Thoracic aorta (tissue), 2 donors: Measurements from ENCODE around the gene PER1. TPM values are rescaled to one million over a fixed set of nuclear protein-coding genes. Genes with fewer than 3 reads are reported as not detected.

ENCODE experiments used
- ATAC-seq: fragments of 150-250 bp; one replicate; pipeline ENCODE4 v1.8.0; 2017; ENCODE audit warnings: low read depth; ENCODE audit not compliant: insufficient number of reproducible peaks, low FRiP score
- DNase-seq: peaks from one replicate; pipeline ENCODE4 v3.0.0-alpha.2; 2020; ENCODE audit warnings: low spot score
- H3K27ac ChIP-seq, 2 donors: fragments of 200-600 bp; sonication (generic); 1 replicate in 1 of 2; 2 replicates in 1 of 2; pipeline ENCODE4 v1.5.1; 2016; ENCODE audit warnings: mild to moderate bottlenecking in 2 of 2, moderate library complexity in 2 of 2
- H3K27me3 ChIP-seq: fragments of 200-600 bp; sonication (generic); replicated peaks from 2 replicates; pipeline ENCODE4 v1.6.0; 2016; ENCODE audit warnings: mild to moderate bottlenecking; ENCODE audit not compliant: insufficient read depth
- H3K36me3 ChIP-seq: fragments of 200-600 bp; sonication (generic); one replicate; pipeline ENCODE4 v1.5.1; 2016
- H3K4me1 ChIP-seq, 2 donors: fragments of 200-600 bp; sonication (generic); 1 replicate in 1 of 2; 2 replicates in 1 of 2; pipeline versions ENCODE4 v1.5.1 to v1.6.0; 2016; ENCODE audit warnings: low read depth in 2 of 2, mild to moderate bottlenecking in 1 of 2; ENCODE audit not compliant: control insufficient read depth in 1 of 2
- H3K4me3 ChIP-seq: fragments of 200-600 bp; sonication (generic); 2 replicates; pipeline ENCODE4 v1.5.1; 2016; ENCODE audit warnings: mild to moderate bottlenecking
- H3K9me3 ChIP-seq: fragments of 200-600 bp; sonication (generic); 2 replicates; pipeline ENCODE4 v1.5.1; 2016
- CTCF ChIP-seq: fragments of 200-600 bp; sonication (generic); IDR thresholded peaks from one replicate; pipeline ENCODE4 v1.5.1; 2019; ENCODE audit warnings: antibody characterized with exemption
- total RNA-seq, 2 donors: library from RNA; depleted of rRNA; stranded (reverse); fragments of >200 nt; gene quantifications; one replicate each; pipeline versions ENCODE4 v1.1.0 to v1.2.3, GENCODE V29; 2016

PER1 gene
- total RNA-seq, 2 donors from 2014 or later: 175 to 292 TPM

- DNase-seq (no peak), ATAC-seq (no peak)
- peak overlapping the region; percentile 98 to 99 for H3K27ac ChIP-seq
- TF ChIP-seq CTCF: no peak
- H3K4me3 ChIP-seq: peak overlapping the region; percentile 7
- H3K36me3 ChIP-seq: no peaks in the 10 kb centered on the region
- H3K4me1 ChIP-seq: peaks cover 28 to 34% of the 10 kb centered on the region in 2 donors
- no peaks in the 10 kb centered on the region for H3K27me3 ChIP-seq
- no peaks in the 10 kb centered on the region for H3K9me3 ChIP-seq
Measured at GRCh38 chr17:8164815-8165131, 12.6 kb upstream of the PER1 start.

GRCh38 chr17:8163978-8164814 is 12.0 kb upstream of the PER1 start:
- Histone ChIP-seq H3K27ac (peak overlapping the region; percentile 98 to 99), H3K9me3 (no peaks in the 10 kb centered on the region), H3K4me3 (peak overlapping the region; percentile 7), H3K27me3 (no peaks in the 10 kb centered on the region), H3K36me3 (no peaks in the 10 kb centered on the region), H3K4me1 (peaks cover 28 to 39% of the 10 kb centered on the region in 2 donors)
- DNase-seq (no peak), ATAC-seq (no peak)
- no peak for TF ChIP-seq CTCF

GRCh38 chr17:8162997-8163977 is 11.1 kb upstream of the PER1 start:
- DNase-seq: no peak

GRCh38 chr17:8162233-8162996 is 10.2 kb upstream of the PER1 start, which contains the start of gene VAMP2:
TSS of gene VAMP2 (minus strand) at chr17:8162948. CDS start at chr17:8162879, 69 bp downstream.
- no peaks in the 10 kb centered on the region for H3K9me3 ChIP-seq
- no peak for TF ChIP-seq CTCF
- peak within 1 kb of the TSS; percentile 100 for H3K4me3 ChIP-seq
- H3K36me3 ChIP-seq: no peaks in the 10 kb centered on the region
- H3K4me1 ChIP-seq: peaks cover 28 to 51% of the 10 kb centered on the region in 2 donors
- DNase-seq (no peak), ATAC-seq (peak; percentile 38)
- peak within 1 kb of the TSS; percentile 98 to 99 for H3K27ac ChIP-seq
- H3K27me3 ChIP-seq: no peaks in the 10 kb centered on the region

More at GRCh38 chr17:8162997-8163977, 11.1 kb upstream of the PER1 start:
- no peaks in the 10 kb centered on the region for H3K36me3 ChIP-seq
- H3K27ac ChIP-seq: peak overlapping the region; percentile 98 to 99
- H3K9me3 ChIP-seq: no peaks in the 10 kb centered on the region
- ATAC-seq: no peak
- H3K27me3 ChIP-seq: no peaks in the 10 kb centered on the region
- peak overlapping the region; percentile 100 for H3K4me3 ChIP-seq
- peaks cover 28 to 44% of the 10 kb centered on the region in 2 donors for H3K4me1 ChIP-seq
- TF ChIP-seq CTCF: no peak
